Keratinocyte (primary cell): ENCODE results near the gene CTNNA2. TPM values are rescaled to one million over a fixed set of nuclear protein-coding genes. Genes with fewer than 3 reads are reported as not detected.

Experiments used
- DNase-seq: peaks from one replicate; pipeline ENCODE4 v3.0.0-alpha.2; 2011; ENCODE audit warnings: low read depth, missing footprints, low spot score
- FAIRE-seq: peaks from 2 replicates; lab custom pipeline; 2011; peaks lifted over from hg19 to GRCh38; lab: Jason Lieb, UNC
- H2AFZ ChIP-seq: 2 replicates; pipeline ENCODE4 v1.6.0; 2012; ENCODE audit warnings: low read length, control low read depth, inconsistent platforms; ENCODE audit not compliant: control insufficient read depth
- H3K27ac ChIP-seq: 2 replicates; pipeline ENCODE4 v1.5.1; 2011; ENCODE audit warnings: low read length; ENCODE audit not compliant: control insufficient read depth, insufficient read depth
- H3K27me3 ChIP-seq: 3 replicates; pipeline ENCODE4 v1.6.0; 2011; ENCODE audit warnings: low read length; ENCODE audit not compliant: control insufficient read depth, insufficient read depth; ENCODE audit errors: extremely low read depth
- H3K36me3 ChIP-seq, 2 experiments: 2 replicates in 1 of 2; 3 replicates in 1 of 2; pipeline ENCODE4 v1.5.1; 2011; ENCODE audit warnings: low read length in 2 of 2, mild to moderate bottlenecking in 1 of 2; ENCODE audit not compliant: control insufficient read depth in 2 of 2, insufficient read depth in 2 of 2; ENCODE audit errors: extremely low read depth in 1 of 2
- H3K4me1 ChIP-seq: 3 replicates; pipeline ENCODE4 v1.5.1; 2011; ENCODE audit warnings: low read length; ENCODE audit not compliant: control insufficient read depth, insufficient read depth; ENCODE audit errors: extremely low read depth
- H3K4me2 ChIP-seq: 3 replicates; pipeline ENCODE4 v1.6.0; 2011; ENCODE audit warnings: low read depth, low read length; ENCODE audit not compliant: control insufficient read depth, insufficient read depth; ENCODE audit errors: extremely low read depth
- H3K4me3 ChIP-seq, 3 experiments: fragments of 200-600 bp in 1 of 3; sonication (generic) in 1 of 3; 2 replicates in 2 of 3; 3 replicates in 1 of 3; pipeline ENCODE4 v1.5.1; 2011 to 2016; ENCODE audit warnings: low read length in 3 of 3, mild to moderate bottlenecking in 3 of 3, control low read depth in 2 of 3, inconsistent platforms in 1 of 3, low read depth in 1 of 3, mixed read lengths in 1 of 3, mixed run types in 1 of 3, moderate library complexity in 1 of 3; ENCODE audit not compliant: control insufficient read depth in 2 of 3, insufficient read depth in 2 of 3; ENCODE audit errors: extremely low read depth in 1 of 3
- H3K79me2 ChIP-seq: 2 replicates; pipeline ENCODE4 v1.6.0; 2012; ENCODE audit warnings: low read length; ENCODE audit not compliant: control insufficient read depth, insufficient read depth
- H3K9ac ChIP-seq: 3 replicates; pipeline ENCODE4 v1.6.0; 2011; ENCODE audit warnings: low read length; ENCODE audit not compliant: control insufficient read depth, insufficient read depth; ENCODE audit errors: extremely low read depth
- H3K9me1 ChIP-seq: 3 replicates; pipeline ENCODE4 v1.6.0; 2011; ENCODE audit warnings: low read length; ENCODE audit not compliant: control insufficient read depth, insufficient read depth; ENCODE audit errors: extremely low read depth
- H3K9me3 ChIP-seq: 2 replicates; pipeline ENCODE4 v1.5.1; 2012; ENCODE audit warnings: low read depth, low read length; ENCODE audit not compliant: control insufficient read depth
- H4K20me1 ChIP-seq: 3 replicates; pipeline ENCODE4 v1.6.0; 2011; ENCODE audit warnings: low read length; ENCODE audit not compliant: control insufficient read depth, insufficient read depth; ENCODE audit errors: extremely low read depth
- CTCF ChIP-seq, 3 experiments: IDR thresholded peaks in 1 of 3; conservative IDR thresholded peaks in 1 of 3; optimal IDR thresholded peaks in 1 of 3; 2 replicates in 2 of 3; 3 replicates in 1 of 3; pipeline versions ENCODE3 to v1.5.1; 2011; ENCODE audit warnings: low read length in 3 of 3, mild to moderate bottlenecking in 3 of 3, moderate library complexity in 2 of 3, control low read depth in 1 of 3, inconsistent platforms in 1 of 3; ENCODE audit not compliant: insufficient read depth in 2 of 3; ENCODE audit errors: extremely low read depth in 1 of 3
- EZH2 ChIP-seq: IDR thresholded peaks from one replicate; pipeline ENCODE4 v1.6.1; 2012; ENCODE audit warnings: inconsistent platforms, mild to moderate bottlenecking, low read length, moderate library complexity
- dilution Hi-C: fragments of 300-500 bp; cut with MboI; formaldehyde crosslinking; loops from one replicate; pipeline ENCODE4 v1.7.0; 2020; ENCODE audit warnings: low sequenced_read_pairs; ENCODE audit not compliant: extremely low pct_ligation_motif_present
- polyA plus RNA-seq, 5 experiments: library from polyadenylated mRNA; depleted of rRNA in 3 of 5; stranded (reverse) in 3 of 5; stranded (forward) in 1 of 5; unstranded in 1 of 5; fragments of >200 nt; gene quantifications; 1 replicate in 1 of 5; 2 replicates in 3 of 5; 3 replicates in 1 of 5; pipeline versions ENCODE4 v1.2.1 to v1.2.3, GENCODE V29; 2011 to 2012; ENCODE audit warnings: missing spikeins in 2 of 5, low read depth in 1 of 5, low replicate concordance in 1 of 5

Gene CTNNA2
- polyA plus RNA-seq, 1 donor (not counting 4 experiments of a cell fraction or from before 2014, with no cell fraction given): not detected

GRCh38 chr2:80464275-80464674 is 951.4 kb downstream of the CTNNA2 start:
- Histone ChIP-seq H4K20me1 (no peaks in the 10 kb centered on the region), H3K79me2 (no peaks in the 10 kb centered on the region), H3K4me2 (no peak overlapping the region), H3K9me3 (no peaks in the 10 kb centered on the region), H3K4me1 (no peaks in the 10 kb centered on the region), H3K9me1 (no peaks in the 10 kb centered on the region), H3K27me3 (no peaks in the 10 kb centered on the region), H3K36me3 (no peaks in the 10 kb centered on the region), H2AFZ (no peak overlapping the region), H3K9ac (no peak overlapping the region), H3K4me3 (no peak overlapping the region), H3K27ac (no peak overlapping the region)
- TF ChIP-seq CTCF (optimal IDR thresholded peaks at IDR 0.05 in 1 of 3, IDR thresholded peaks at IDR 0.05 in 1 of 3, conservative IDR thresholded peaks at IDR 0.05 in 1 of 3; ENCODE audit: extremely low read depth in 1 of 3, insufficient read depth in 2 of 3, low read length in 3 of 3) (no peak), EZH2 (no peak)
- no peak for FAIRE-seq
- no peak for DNase-seq
- dilution Hi-C loops: no loop called here

- Histone ChIP-seq H3K79me2 (no peaks in the 10 kb centered on the region), H3K9me3 (no peaks in the 10 kb centered on the region), H3K9ac (no peak overlapping the region), H3K4me3 (no peak overlapping the region), H3K9me1 (no peaks in the 10 kb centered on the region), H2AFZ (no peak overlapping the region), H3K4me2 (no peak overlapping the region), H3K4me1 (no peaks in the 10 kb centered on the region), H3K27ac (no peak overlapping the region), H3K36me3 (no peaks in the 10 kb centered on the region), H3K27me3 (no peaks in the 10 kb centered on the region), H4K20me1 (no peaks in the 10 kb centered on the region)
- FAIRE-seq (no peak), DNase-seq (no peak)
- TF ChIP-seq EZH2 (no peak), CTCF (optimal IDR thresholded peaks at IDR 0.05 in 1 of 3, IDR thresholded peaks at IDR 0.05 in 1 of 3, conservative IDR thresholded peaks at IDR 0.05 in 1 of 3; ENCODE audit: extremely low read depth in 1 of 3, insufficient read depth in 2 of 3, low read length in 3 of 3) (no peak)
- dilution Hi-C loops: no loop called here
Measured at GRCh38 chr2:80467262-80467811, 954.5 kb downstream of the CTNNA2 start.
